ENCODE data around the gene XRN1.

Gene XRN1

DNA sequence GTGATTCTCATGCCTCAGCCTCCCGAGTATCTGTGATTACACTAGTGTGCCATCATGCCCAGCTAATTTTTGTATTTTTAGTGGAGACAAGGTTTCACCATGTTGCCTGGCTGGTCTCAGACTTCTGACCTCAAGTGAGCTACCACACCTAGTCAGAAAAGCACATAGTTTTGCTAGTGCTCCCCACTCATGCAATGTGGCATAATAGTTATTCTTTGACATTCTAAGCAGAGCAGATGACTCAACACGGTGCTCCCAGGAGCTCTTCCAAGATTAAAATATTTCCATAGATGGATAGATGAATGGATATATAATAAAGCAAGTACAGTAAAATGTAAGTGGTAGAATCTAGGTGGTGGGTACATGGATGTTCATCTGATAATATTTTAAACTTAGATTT lies 169.4 kb downstream of the XRN1 start:
- H3K4me3 ChIP-seq (ENCODE audit: low read depth, low read length): no peak overlapping the region
- TF ChIP-seq, protein P1, sequence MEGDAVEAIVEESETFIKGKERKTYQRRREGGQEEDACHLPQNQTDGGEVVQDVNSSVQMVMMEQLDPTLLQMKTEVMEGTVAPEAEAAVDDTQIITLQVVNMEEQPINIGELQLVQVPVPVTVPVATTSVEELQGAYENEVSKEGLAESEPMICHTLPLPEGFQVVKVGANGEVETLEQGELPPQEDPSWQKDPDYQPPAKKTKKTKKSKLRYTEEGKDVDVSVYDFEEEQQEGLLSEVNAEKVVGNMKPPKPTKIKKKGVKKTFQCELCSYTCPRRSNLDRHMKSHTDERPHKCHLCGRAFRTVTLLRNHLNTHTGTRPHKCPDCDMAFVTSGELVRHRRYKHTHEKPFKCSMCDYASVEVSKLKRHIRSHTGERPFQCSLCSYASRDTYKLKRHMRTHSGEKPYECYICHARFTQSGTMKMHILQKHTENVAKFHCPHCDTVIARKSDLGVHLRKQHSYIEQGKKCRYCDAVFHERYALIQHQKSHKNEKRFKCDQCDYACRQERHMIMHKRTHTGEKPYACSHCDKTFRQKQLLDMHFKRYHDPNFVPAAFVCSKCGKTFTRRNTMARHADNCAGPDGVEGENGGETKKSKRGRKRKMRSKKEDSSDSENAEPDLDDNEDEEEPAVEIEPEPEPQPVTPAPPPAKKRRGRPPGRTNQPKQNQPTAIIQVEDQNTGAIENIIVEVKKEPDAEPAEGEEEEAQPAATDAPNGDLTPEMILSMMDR (conservative IDR thresholded peaks at IDR 0.05; ENCODE audit: low read depth, low read length): no peak
- DNase-seq (ENCODE audit: low read depth): peak; percentile 51

DNA sequence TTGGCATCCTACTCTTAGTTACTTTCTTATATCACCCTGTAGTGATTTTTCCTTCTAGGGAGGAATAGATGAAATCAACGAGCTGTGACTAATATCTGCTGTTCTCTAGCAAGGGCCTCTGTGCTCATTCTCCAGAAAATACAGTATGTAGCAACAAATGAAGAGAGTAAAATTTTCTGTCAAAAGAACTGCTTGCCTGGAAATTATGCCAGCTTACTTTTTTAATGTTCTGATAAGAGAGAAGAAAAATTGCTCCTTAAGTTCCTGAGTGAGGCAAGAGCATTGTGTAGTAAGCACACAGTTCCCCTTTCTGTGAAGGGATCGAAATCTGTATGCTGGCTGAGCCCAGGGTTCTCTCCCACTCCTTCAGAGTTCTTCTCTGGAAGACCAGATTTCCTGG lies 171.1 kb downstream of the XRN1 start:
- no peak overlapping the region for H3K4me3 ChIP-seq (ENCODE audit: low read depth, low read length)
- peak; percentile 81 for DNase-seq (ENCODE audit: low read depth)
- TF ChIP-seq, protein P1 (conservative IDR thresholded peaks at IDR 0.05; ENCODE audit: low read depth, low read length): no peak

DNA sequence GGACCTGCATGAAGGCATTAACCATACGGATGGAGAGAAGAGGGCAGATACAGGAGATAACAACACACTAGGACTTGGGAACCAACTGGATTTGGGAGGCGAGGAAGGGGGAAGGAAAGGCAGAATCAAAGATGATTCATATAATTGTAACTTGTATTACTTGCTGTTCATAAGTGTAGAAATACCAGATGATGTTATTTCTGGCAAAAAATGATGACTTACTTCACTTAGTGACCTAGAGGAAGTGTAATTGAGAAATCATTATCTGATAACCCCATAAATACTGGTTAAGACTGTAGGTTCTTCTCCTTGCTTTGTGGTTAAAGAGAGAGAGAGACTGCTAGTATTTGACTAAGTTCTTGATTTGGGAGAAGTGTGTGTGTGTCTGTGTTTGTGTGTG lies 172.0 kb downstream of the XRN1 start:
- no peak overlapping the region for H3K4me3 ChIP-seq (ENCODE audit: low read depth, low read length)
- TF ChIP-seq, protein P1 (conservative IDR thresholded peaks at IDR 0.05; ENCODE audit: low read depth, low read length): no peak
- peak; percentile 91 for DNase-seq (ENCODE audit: low read depth)

DNA sequence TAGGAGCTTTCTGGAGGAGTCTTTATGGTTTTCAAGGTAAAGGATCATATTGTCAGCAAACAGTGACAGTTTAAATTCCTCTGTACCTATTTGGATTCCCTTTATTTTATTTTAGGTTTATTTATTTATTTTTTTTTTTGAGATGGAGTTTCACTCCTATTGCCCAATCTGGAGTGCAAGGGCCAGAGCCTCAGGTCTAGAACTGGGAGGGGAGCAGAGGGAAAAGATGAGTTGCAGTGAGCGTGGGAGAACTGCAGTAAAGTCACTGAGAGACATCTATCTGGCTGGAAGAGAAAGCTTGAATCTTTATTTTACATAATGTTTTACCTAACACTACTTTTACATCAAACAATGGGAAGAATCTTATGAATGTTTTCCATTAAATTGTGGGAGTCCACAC lies 172.9 kb downstream of the XRN1 start:
- DNase-seq (ENCODE audit: low read depth): peak; percentile 23

DNA sequence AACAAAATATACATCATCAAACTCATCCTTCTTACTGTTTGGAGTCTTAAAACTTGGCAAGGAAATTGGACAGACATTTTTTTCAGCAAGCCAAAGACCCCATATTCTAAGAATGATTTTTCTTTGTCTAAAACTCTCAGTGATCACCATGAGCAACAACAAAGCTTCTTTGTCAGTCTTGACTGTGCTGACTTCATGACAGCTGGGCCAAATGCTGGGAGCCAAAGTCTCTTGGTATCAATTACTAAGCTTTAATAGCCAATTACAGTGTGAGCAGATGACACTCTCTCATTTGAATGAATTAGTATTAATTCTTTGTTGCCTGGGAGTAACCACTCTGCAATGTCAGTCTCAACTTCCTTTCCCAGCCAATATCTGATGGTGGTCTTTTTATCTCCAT lies 174.3 kb downstream of the XRN1 start:
- TF ChIP-seq, protein P1 (conservative IDR thresholded peaks at IDR 0.05; ENCODE audit: low read depth, low read length): no peak
- no peak for DNase-seq (ENCODE audit: low read depth)
- no peak overlapping the region for H3K4me3 ChIP-seq (ENCODE audit: low read depth, low read length)

More for the DNA sequence above, 172.9 kb downstream of the XRN1 start:
- H3K4me3 ChIP-seq (ENCODE audit: low read depth, low read length): no peak overlapping the region
- TF ChIP-seq, protein P1 (conservative IDR thresholded peaks at IDR 0.05; ENCODE audit: low read depth, low read length): no peak

DNA sequence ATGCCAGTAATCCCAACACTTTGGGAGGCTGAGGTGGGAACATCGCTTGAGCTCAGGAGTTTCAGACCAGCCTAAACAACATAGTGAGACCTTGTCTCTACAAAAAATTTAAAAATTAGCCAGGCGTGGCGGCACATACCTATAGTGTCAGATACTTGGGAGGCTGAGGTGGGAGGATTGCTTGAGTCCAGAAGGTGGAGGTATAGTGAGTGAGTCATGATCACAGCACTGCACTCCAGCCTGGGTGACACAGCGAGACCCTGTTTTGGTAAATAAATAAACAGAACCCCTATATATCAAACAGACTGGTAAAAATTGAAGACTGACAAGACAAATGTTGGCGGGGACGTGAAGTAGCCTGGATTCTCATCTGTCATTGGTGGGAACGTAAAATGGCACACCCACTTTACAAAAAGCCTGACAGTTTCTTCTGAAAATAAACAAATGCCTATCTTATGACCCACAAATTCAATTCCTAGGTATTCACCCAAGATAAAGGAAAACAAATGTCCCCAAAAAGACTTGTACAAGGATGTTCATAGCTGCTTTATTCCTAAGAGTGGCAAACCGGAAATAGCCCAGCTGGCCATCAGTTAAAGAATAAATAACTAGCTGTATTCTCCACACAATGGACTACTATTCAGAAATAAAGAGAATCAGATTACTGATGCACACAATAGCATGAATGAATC lies 175.5 kb downstream of the XRN1 start:
- DNase-seq (ENCODE audit: low read depth): peak; percentile 66
- TF ChIP-seq, protein P1 (conservative IDR thresholded peaks at IDR 0.05; ENCODE audit: low read depth, low read length): no peak
- no peak overlapping the region for H3K4me3 ChIP-seq (ENCODE audit: low read depth, low read length)

DNA sequence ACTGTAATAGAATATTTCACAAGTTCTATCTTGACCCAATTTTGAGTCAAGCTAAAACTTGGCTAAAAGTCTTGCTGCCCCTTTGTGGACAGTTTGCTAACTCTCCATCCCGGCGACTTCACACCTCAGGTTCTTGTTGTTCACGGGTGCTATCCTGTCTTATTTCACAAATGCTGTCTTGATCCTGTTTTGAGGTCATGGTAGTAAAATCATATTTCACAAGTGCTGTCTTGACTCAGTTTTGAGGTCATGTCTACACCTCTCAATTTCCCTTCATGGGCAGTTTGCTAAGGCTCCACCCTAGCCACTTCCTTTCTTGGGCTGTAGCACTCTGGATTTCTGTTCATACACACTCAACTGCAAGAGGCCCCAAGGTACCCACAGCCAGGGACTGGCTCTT lies 177.4 kb downstream of the XRN1 start:
- H3K4me3 ChIP-seq (ENCODE audit: low read depth, low read length): no peak overlapping the region
- peak; percentile 31 for DNase-seq (ENCODE audit: low read depth)
- TF ChIP-seq, protein P1 (conservative IDR thresholded peaks at IDR 0.05; ENCODE audit: low read depth, low read length): peak; percentile 18

Measured in choroid plexus epithelial cell (primary cell).